Prostate gland (tissue), 2 donors: ENCODE results near the gene BAG5.

Source experiments
- POLR2A ChIP-seq: fragments of 450-650 bp; IDR thresholded peaks from one replicate; pipeline ENCODE4 v1.6.1; 2016; ENCODE audit warnings: antibody characterized with exemption, mild to moderate bottlenecking
- TF ChIP-seq, protein P1 (sequence below), 4 experiments: fragments of 200-600 bp in 2 of 4; fragments of 450-650 bp in 2 of 4; sonication (generic) in 2 of 4; IDR thresholded peaks; 1 replicate in 3 of 4; 2 replicates in 1 of 4; pipeline ENCODE4 v1.5.1; 2016 to 2019; ENCODE audit warnings: antibody characterized with exemption in 4 of 4, mild to moderate bottlenecking in 2 of 4, moderate library complexity in 2 of 4

DNA sequence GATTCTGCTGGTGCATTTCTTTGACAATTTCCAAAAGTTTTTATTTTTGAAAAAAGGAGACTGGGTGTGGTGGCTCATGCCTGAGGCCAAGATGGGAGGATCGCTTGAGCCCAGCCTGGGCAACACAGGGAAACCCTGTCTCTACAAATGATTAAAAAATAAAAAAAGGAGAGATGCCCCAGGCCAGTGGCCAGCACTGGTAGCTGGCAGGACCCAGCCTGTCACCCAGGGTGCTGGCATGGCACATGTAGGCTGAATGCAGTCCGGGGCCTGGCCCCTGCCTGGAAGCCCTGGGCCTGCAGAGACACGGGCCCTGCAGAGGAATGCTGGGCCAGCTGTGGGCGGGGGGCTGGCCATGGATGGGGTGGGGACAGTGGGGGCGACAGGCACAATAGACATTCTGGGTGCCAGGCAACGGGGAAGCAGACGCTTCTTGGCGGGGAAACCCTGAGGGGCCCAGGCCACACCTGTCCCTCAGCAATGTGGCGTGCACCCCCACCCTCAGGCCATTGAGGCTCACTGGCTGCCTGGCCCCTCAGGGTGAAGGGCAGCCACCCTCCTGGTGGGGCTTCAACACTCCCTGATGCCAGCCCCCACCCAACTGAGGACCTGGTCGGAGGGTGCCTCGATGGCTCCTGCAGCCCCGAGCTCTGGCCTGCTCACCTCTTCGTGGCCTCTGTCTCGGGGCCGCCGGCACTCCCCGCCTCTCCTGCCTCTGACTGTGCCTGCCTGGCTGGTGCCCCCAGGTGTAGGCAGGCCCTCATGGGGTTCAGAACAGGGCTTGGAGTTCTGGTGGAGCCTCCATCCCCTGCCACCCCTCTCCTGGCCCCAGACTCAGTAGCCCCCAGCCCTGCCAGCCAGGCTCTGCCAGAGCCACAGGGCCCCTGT lies 21.4 kb downstream of the BAG5 start:
- TF ChIP-seq POLR2A = no peak
- TF ChIP-seq, protein P1, sequence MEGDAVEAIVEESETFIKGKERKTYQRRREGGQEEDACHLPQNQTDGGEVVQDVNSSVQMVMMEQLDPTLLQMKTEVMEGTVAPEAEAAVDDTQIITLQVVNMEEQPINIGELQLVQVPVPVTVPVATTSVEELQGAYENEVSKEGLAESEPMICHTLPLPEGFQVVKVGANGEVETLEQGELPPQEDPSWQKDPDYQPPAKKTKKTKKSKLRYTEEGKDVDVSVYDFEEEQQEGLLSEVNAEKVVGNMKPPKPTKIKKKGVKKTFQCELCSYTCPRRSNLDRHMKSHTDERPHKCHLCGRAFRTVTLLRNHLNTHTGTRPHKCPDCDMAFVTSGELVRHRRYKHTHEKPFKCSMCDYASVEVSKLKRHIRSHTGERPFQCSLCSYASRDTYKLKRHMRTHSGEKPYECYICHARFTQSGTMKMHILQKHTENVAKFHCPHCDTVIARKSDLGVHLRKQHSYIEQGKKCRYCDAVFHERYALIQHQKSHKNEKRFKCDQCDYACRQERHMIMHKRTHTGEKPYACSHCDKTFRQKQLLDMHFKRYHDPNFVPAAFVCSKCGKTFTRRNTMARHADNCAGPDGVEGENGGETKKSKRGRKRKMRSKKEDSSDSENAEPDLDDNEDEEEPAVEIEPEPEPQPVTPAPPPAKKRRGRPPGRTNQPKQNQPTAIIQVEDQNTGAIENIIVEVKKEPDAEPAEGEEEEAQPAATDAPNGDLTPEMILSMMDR (IDR thresholded peaks at IDR 0.05) = no peak
